GM12875 (cell line): ENCODE results near the gene C1orf210.

Source experiments
- H3K4me3 ChIP-seq: one replicate; pipeline ENCODE4 v1.5.1; 2011; ENCODE audit warnings: low read depth, low read length, control low read depth
- TF ChIP-seq, protein P1 (sequence below): IDR thresholded peaks from 2 replicates; pipeline ENCODE4 v1.5.1; 2011; ENCODE audit warnings: low read depth, mild to moderate bottlenecking, control low read depth, inconsistent platforms, low read length, moderate library complexity, borderline replicate concordance; ENCODE audit not compliant: insufficient read depth

The C1orf210 gene

DNA sequence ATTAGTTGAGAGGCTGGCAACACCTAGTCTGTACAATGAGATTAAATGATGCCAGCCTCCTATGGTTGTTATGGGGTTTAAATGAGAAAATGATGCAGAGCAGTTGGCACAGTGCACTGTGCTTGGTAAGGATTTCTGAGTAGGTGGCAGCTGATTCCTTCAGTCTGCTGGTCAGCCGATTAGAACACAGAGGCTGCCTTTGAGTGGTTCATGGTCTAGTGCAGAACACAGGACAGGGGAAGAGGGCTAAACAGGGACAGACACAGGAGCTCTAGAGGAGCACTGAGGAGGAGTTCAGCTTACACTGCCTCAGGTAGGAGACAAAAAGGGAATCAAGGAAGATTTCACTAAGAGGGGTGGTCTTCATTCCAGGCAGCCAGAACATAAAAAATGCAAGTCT is 16.8 kb upstream of the C1orf210 start:
- no peak overlapping the region for H3K4me3 ChIP-seq
- TF ChIP-seq, protein P1, sequence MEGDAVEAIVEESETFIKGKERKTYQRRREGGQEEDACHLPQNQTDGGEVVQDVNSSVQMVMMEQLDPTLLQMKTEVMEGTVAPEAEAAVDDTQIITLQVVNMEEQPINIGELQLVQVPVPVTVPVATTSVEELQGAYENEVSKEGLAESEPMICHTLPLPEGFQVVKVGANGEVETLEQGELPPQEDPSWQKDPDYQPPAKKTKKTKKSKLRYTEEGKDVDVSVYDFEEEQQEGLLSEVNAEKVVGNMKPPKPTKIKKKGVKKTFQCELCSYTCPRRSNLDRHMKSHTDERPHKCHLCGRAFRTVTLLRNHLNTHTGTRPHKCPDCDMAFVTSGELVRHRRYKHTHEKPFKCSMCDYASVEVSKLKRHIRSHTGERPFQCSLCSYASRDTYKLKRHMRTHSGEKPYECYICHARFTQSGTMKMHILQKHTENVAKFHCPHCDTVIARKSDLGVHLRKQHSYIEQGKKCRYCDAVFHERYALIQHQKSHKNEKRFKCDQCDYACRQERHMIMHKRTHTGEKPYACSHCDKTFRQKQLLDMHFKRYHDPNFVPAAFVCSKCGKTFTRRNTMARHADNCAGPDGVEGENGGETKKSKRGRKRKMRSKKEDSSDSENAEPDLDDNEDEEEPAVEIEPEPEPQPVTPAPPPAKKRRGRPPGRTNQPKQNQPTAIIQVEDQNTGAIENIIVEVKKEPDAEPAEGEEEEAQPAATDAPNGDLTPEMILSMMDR = no peak

- TF ChIP-seq, protein P1 = no peak
- H3K4me3 ChIP-seq = no peak within 1 kb of the TSS
Measured at GRCh38 chr1:43300378-43301094, 15.2 kb upstream of the C1orf210 start, which contains the start of gene TIE1. Gene TIE1 (plus strand): TSS chr1:43300982. CDS start chr1:43301072, 90 bp downstream.

DNA sequence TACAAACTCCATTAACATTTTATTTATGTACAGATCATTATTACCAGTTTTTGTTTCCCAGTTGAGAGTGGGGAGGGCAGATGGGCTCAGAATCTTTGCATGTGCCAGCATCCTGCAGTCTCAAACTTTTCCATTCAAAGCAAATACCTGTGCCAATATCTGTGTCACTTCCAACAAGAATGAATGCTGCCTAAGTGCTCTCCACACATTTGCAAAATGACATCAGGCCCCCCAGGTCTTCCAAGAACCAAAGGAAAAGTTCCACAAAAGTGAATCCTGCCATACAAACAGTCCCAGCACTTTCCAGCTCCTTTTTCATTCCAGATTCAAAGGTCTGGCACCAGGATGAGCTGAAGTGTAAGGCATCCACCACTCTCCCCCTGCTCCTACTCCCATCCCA is 13.7 kb upstream of the C1orf210 start:
- H3K4me3 ChIP-seq = no peak overlapping the region
- TF ChIP-seq, protein P1 = no peak

DNA sequence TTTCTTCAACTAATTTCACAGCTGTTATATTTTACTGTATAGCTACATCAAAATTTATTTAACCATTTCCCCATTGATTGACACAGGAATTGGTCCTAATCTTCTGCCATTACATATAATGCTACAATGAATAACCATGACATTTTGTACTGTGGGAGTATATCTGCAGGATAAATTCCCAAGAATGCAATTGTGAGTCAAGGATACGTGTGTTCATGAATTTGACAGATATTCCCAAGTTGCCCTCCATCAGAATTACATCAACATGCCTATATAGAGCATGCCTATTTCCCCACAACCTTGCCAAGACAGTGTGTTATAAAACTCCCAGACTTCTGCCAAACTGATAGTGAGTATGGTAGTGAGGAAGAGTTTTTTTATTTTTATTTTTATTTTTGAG is 12.7 kb upstream of the C1orf210 start:
- H3K4me3 ChIP-seq = no peak overlapping the region
- TF ChIP-seq, protein P1 = no peak

DNA sequence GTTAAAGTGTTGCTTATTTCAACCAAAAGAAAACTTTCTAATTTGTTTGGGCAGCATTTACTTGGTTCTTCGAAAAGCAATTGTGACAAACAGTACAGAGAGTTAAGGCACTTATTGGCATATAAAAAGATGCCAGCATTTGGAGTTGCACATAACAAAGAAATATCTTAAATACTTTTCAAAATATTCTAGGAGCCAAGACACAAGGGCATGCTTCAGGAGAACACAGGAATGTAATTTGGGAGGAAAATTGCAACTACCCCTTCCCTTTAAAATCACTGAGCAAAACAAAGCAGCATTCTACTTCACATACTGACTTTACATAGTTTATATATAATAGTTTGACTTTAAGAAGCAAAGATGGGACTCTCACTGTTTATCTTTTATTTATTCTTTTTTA is 10.8 kb upstream of the C1orf210 start:
- TF ChIP-seq, protein P1 = no peak

DNA sequence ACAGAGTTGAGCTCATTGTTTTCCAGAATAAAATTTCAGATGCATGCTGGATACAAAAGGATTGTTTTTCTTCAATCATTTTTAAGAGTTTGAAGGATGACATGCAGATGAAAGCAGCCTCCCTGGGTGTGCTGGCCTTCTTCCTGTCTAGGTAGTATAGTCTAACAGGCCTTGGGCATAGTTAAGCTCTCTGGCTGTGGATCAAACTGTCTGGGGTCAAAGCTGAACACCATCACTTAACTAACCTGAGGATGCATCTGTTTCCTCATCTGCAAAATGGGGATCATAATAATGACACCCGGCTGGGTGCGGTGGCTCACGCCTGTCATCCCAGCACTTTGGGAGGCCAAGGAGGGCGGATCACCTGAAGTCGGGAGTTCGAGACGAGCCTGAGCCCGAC is 9.4 kb upstream of the C1orf210 start:
- no peak overlapping the region for H3K4me3 ChIP-seq
- TF ChIP-seq, protein P1 = no peak

More for the DNA sequence above, 10.8 kb upstream of the C1orf210 start:
- H3K4me3 ChIP-seq = no peak overlapping the region

DNA sequence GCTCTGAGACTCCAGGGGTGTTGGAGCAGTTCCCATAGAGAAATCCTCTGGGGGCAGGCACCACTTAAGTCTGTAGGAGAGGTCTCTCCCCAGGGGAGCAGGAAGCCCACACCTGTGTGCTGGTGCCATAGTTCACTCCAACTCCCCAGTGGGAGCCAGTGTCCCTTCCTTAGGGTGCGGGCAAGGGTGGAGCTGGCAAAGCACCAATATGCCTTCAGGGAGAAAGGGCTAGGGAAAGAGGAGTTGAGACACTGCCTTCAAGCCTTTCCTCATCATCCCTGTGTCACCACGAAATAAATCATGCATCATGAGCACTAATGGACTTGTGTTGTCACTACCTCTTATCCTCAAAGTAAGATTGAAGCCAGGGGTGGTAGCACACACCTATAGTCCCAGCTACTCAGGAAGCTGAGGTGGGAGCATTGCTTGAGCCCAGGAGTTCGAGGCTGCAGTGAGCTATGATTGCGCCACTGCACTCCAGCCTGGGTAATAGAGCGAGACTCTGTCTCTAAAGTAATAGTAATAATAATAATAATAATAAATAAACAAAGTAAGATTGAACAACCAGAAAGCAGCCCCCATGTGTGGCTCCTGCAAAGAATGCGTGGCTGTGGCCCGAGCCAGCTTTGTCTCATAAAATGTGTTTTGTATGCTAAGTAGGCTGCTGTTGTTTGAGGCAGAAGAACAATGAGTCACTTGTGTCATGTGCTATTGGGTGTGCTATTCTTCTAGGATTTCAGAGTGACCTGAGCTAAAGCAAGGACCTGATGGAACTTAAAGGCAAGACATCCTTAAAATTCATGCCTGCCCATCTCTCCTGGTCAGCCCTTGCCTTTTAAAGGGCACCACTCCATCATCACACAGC is 8.7 kb upstream of the C1orf210 start:
- TF ChIP-seq, protein P1 = no peak
- no peak overlapping the region for H3K4me3 ChIP-seq
